BLaER1 treated with 17β-estradiol and CSF1 and Interleukin-3, amounts not matched to agents 10 nM and 100 nM (cell line): ENCODE data around the gene AK8.

ENCODE experiments used
- H3K27ac ChIP-seq, 11 experiments: shearing (Covaris generic); formaldehyde crosslinking; 2 replicates each; pipeline ENCODE4 v1.8.1; 2022
- H3K27me3 ChIP-seq, 11 experiments: shearing (Covaris generic); formaldehyde crosslinking; 2 replicates each; pipeline ENCODE4 v1.8.1; 2022
- H3K36me3 ChIP-seq, 11 experiments: shearing (Covaris generic); formaldehyde crosslinking; 2 replicates each; pipeline ENCODE4 v1.8.1; 2022
- H3K4me1 ChIP-seq, 10 experiments: shearing (Covaris generic); formaldehyde crosslinking; 2 replicates each; pipeline ENCODE4 v1.8.1; 2022
- H3K4me2 ChIP-seq, 11 experiments: shearing (Covaris generic); formaldehyde crosslinking; 2 replicates each; pipeline ENCODE4 v1.8.1; 2022
- H3K4me3 ChIP-seq, 10 experiments: shearing (Covaris generic); formaldehyde crosslinking; 2 replicates each; pipeline ENCODE4 v1.8.1; 2022
- H3K9ac ChIP-seq, 11 experiments: shearing (Covaris generic); formaldehyde crosslinking; 2 replicates each; pipeline ENCODE4 v1.8.1; 2022
- H3K9me3 ChIP-seq, 11 experiments: shearing (Covaris generic); formaldehyde crosslinking; replicated peaks in 1 of 11; 2 replicates each; pipeline ENCODE4 v1.8.1; 2022
- H4K20me1 ChIP-seq, 11 experiments: shearing (Covaris generic); formaldehyde crosslinking; 2 replicates each; pipeline ENCODE4 v1.8.1; 2022
- Cebpa-rat ChIP-seq, 11 experiments: shearing (Covaris generic); IDR thresholded peaks; 2 replicates each; pipeline ENCODE4 v1.8.1; 2022

The AK8 gene

DNA sequence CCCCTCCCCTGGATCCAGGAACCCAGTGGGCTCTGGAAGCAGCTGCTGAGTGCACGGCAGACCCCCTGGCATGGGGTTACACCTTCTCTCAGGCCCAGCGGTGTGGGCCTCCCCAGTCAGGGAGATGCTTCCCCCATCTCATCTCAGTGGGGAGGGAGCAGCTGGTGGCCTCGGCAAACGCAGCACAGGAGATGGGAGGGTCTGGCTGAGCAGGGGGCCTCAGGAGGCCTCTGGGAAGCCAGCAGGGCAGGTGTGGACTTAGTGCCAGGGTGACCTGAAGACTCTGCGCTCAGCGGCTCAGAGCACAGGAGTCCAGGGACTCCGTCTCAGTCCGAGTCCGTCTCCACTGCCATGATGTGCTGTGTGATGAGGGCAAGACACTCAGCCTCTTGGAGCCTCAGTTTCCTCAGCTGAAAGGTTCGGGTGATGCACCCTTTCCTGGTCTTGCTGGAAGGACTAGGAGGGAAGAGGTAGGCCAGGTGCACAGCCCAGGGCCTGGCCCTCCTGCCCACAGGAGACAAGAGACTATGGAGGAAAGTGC lies 107.2 kb downstream of the AK8 start:
- Histone ChIP-seq H3K36me3 (peaks cover 0 to 8% (median 0%) of the 10 kb centered on the region in 11 experiments; a peak in 3 of 22 replicates), H3K9ac (peak overlapping the region; percentile 75 to 96 (median 88)), H3K27me3 (no peaks in the 10 kb centered on the region), H3K27ac (peak overlapping the region; percentile 33 to 97 (median 93)), H4K20me1 (no peaks in the 10 kb centered on the region), H3K4me2 (peak overlapping the region; percentile 82 to 98 (median 92)), H3K4me1 (peaks cover 12 to 21% (median 16%) of the 10 kb centered on the region in 10 experiments), H3K9me3 (peaks cover 15 to 29% (median 22%) of the 10 kb centered on the region in 11 experiments; a peak in 20 of 22 replicates), H3K4me3 (peak overlapping the region; percentile 58 to 84 (median 73))
- no peak for TF ChIP-seq Cebpa-rat (IDR thresholded peaks at IDR 0.05)

GRCh38 chr9:132769906-132770769 lies 107.9 kb downstream of the AK8 start:
- Histone ChIP-seq H3K4me3 (peak overlapping the region; percentile 58 to 84 (median 73)), H4K20me1 (no peaks in the 10 kb centered on the region), H3K27ac (peak overlapping the region; percentile 33 to 97 (median 93)), H3K4me2 (peak overlapping the region; percentile 82 to 98 (median 92)), H3K4me1 (peaks cover 12 to 21% (median 15%) of the 10 kb centered on the region in 10 experiments), H3K27me3 (no peaks in the 10 kb centered on the region), H3K9ac (peak overlapping the region; percentile 75 to 96 (median 88)), H3K9me3 (peaks cover 16 to 30% (median 22%) of the 10 kb centered on the region in 11 experiments; a peak in 20 of 22 replicates), H3K36me3 (peaks cover 0 to 8% (median 0%) of the 10 kb centered on the region in 11 experiments; a peak in 3 of 22 replicates)
- no peak for TF ChIP-seq Cebpa-rat (IDR thresholded peaks at IDR 0.05)

DNA sequence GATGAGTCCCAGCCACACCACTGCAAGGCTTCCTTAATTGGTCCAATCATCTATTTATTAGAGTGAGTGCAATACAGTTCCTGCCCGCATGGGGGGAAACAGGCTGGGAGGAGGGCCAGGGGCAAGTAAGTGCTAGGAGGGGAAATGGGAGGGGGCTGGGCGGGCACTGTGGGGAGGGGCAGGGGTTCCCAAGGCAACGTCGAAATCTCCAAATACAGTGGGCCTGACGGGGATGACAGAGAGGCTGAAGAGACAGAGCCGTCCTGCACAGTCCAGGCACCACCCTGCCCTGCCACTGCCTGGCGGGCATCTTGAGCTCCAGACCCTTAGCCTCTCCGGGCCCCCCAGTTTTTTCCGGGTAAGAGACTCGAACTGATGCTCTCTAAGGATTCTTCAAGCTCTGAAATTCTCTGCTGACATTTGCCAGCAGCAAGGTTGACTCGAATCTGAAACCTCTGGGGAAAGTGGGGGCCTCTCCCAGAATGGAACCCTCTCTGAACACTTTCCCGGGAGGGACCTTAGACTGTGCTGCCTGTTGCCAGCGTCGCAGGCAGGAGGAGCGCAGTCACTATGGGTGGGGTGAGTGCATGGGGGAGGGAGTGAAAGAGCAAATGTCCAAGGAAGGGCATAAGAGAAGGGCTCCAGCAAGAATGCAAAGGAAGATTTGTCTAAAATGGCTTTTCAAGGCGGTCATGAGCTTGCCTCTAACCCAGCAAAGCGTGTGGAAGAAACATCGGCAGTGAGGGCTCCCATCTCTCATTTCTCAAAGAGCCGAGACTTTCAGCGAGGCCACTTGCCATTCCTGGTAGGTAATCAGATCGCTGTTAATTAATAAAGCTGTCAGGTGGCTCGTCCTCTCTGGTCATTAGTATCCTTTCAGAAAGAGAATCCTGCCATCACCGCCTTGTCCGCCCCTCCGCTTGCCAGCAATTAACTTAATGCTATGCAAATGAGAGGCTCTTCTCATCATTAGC lies 108.9 kb downstream of the AK8 start:
- no peak for TF ChIP-seq Cebpa-rat (IDR thresholded peaks at IDR 0.05)
- peaks cover 16 to 30% (median 23%) of the 10 kb centered on the region in 11 experiments; a peak in 20 of 22 replicates for H3K9me3 ChIP-seq
- H3K4me2 ChIP-seq = peak overlapping the region; percentile 82 to 98 (median 92)
- H3K9ac ChIP-seq = peak overlapping the region; percentile 75 to 96 (median 88)
- H3K4me1 ChIP-seq = peaks cover 12 to 21% (median 15%) of the 10 kb centered on the region in 10 experiments
- H3K4me3 ChIP-seq = peak overlapping the region; percentile 58 to 84 (median 73)
- no peaks in the 10 kb centered on the region for H4K20me1 ChIP-seq
- H3K27ac ChIP-seq = peak overlapping the region; percentile 33 to 97 (median 93); a peak in 21 of 22 replicates
- no peaks in the 10 kb centered on the region for H3K27me3 ChIP-seq
- H3K36me3 ChIP-seq = peaks cover 0 to 8% (median 0%) of the 10 kb centered on the region in 11 experiments; a peak in 3 of 22 replicates

DNA sequence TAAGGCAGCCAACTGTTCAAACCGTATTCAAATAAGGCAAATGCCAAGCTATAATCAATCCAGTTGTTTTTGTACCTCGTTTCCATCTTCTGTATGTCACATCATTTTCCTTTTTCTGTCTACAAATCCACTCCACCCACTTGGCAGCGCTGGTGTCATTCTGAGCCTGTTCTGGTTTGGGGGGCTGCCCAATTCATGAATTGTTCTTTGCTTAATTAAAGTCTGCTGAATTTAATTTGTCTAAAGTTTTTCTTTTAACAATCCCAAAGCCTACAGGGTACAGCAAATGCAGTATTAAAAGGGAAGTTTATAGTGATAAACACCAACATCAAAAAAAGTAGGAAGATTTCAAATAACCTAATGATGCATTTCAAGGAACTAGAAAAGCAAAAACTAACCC lies 114.5 kb downstream of the AK8 start:
- H3K27ac ChIP-seq = no peak overlapping the region
- no peaks in the 10 kb centered on the region for H3K27me3 ChIP-seq
- no peaks in the 10 kb centered on the region for H4K20me1 ChIP-seq
- H3K4me1 ChIP-seq = peaks cover 4 to 6% (median 5%) of the 10 kb centered on the region in 10 experiments; a peak in 19 of 20 replicates
- H3K4me3 ChIP-seq = no peak overlapping the region
- no peak for TF ChIP-seq Cebpa-rat (IDR thresholded peaks at IDR 0.05)
- peaks cover 0 to 11% (median 7%) of the 10 kb centered on the region in 11 experiments; a peak in 9 of 22 replicates for H3K9me3 ChIP-seq
- no peak overlapping the region for H3K9ac ChIP-seq
- H3K4me2 ChIP-seq = no peak overlapping the region
- H3K36me3 ChIP-seq = no peaks in the 10 kb centered on the region

GRCh38 chr9:132762896-132763295 lies 115.2 kb downstream of the AK8 start:
- no peak overlapping the region for H3K4me3 ChIP-seq
- H3K4me2 ChIP-seq = no peak overlapping the region
- H3K9me3 ChIP-seq = peaks cover 0 to 11% (median 7%) of the 10 kb centered on the region in 11 experiments; a peak in 9 of 22 replicates
- H3K27ac ChIP-seq = no peak overlapping the region
- H4K20me1 ChIP-seq = no peaks in the 10 kb centered on the region
- no peak overlapping the region for H3K9ac ChIP-seq
- TF ChIP-seq Cebpa-rat (IDR thresholded peaks at IDR 0.05) = no peak
- H3K36me3 ChIP-seq = no peaks in the 10 kb centered on the region
- H3K4me1 ChIP-seq = no peaks in the 10 kb centered on the region; a peak in 1 of 20 replicates
- H3K27me3 ChIP-seq = no peaks in the 10 kb centered on the region

DNA sequence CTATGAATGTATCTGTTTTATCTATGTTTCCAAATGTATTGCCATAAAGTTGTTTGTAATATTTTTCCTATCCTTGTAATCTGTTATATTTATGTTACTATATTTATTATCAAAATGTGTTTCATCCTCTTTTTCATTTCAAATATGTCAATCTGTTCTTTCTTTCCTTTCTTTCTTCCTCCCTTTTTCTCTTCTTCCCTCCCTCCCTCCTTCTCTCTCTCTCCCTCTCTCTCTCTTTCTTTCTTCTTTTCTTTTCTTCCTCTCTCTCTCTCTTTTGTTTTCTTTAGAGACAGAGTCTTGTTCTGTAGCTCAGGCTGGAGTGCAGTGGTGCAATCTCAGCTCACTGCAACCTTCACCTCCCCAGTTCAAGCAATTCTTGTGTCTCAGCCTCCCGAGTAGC lies 116.5 kb downstream of the AK8 start:
- H4K20me1 ChIP-seq = no peaks in the 10 kb centered on the region
- H3K9ac ChIP-seq = no peak overlapping the region
- H3K9me3 ChIP-seq = peaks cover 0 to 10% (median 5%) of the 10 kb centered on the region in 11 experiments; a peak in 9 of 22 replicates
- H3K36me3 ChIP-seq = no peaks in the 10 kb centered on the region
- TF ChIP-seq Cebpa-rat (IDR thresholded peaks at IDR 0.05) = no peak
- H3K4me2 ChIP-seq = no peak overlapping the region
- H3K27ac ChIP-seq = no peak overlapping the region
- H3K4me1 ChIP-seq = peaks cover 0 to 2% (median under 1%) of the 10 kb centered on the region in 10 experiments; a peak in 10 of 20 replicates
- H3K27me3 ChIP-seq = no peaks in the 10 kb centered on the region
- H3K4me3 ChIP-seq = no peak overlapping the region

GRCh38 chr9:132760057-132760456 lies 118.0 kb downstream of the AK8 start:
- H3K9ac ChIP-seq = no peak overlapping the region
- no peak overlapping the region for H3K4me3 ChIP-seq
- no peak overlapping the region for H3K27ac ChIP-seq
- H3K27me3 ChIP-seq = no peaks in the 10 kb centered on the region
- 0 out of 22 replicates have a peak, but pooled peaks cover 0 to 3% (median 0%) of the 10 kb centered on the region in 11 experiments for H3K9me3 ChIP-seq
- TF ChIP-seq Cebpa-rat (IDR thresholded peaks at IDR 0.05) = no peak
- no peaks in the 10 kb centered on the region for H3K36me3 ChIP-seq
- H3K4me2 ChIP-seq = no peak overlapping the region
- H4K20me1 ChIP-seq = no peaks in the 10 kb centered on the region
- H3K4me1 ChIP-seq = peaks cover 6 to 17% (median 15%) of the 10 kb centered on the region in 10 experiments; a peak in 19 of 20 replicates

- no peaks in the 10 kb centered on the region for H4K20me1 ChIP-seq
- no peaks in the 10 kb centered on the region for H3K36me3 ChIP-seq
- no peak overlapping the region for H3K4me3 ChIP-seq
- H3K4me1 ChIP-seq = peaks cover 6 to 30% (median 23%) of the 10 kb centered on the region in 10 experiments; a peak in 19 of 20 replicates
- H3K9me3 ChIP-seq = no peaks in the 10 kb centered on the region
- TF ChIP-seq Cebpa-rat (IDR thresholded peaks at IDR 0.05) = no peak
- H3K27me3 ChIP-seq = no peaks in the 10 kb centered on the region
- H3K4me2 ChIP-seq = no peak overlapping the region
- no peak overlapping the region for H3K9ac ChIP-seq
- no peak overlapping the region for H3K27ac ChIP-seq
Measured at GRCh38 chr9:132757016-132757415, 121.1 kb downstream of the AK8 start.
